Lower leg skin (tissue), 3 donors: Measurements from ENCODE around the gene CALHM2.
A peak's percentile ranks its signal among the peaks of the same experiment; 100 is the strongest.

Experiments used
- CTCF ChIP-seq, 3 donors: fragments of 450-650 bp; IDR thresholded peaks; one replicate each; pipeline ENCODE4 v1.5.1; 2016; ENCODE audit warnings: antibody characterized with exemption in 3 of 3, mild to moderate bottlenecking in 3 of 3, moderate library complexity in 2 of 3
- POLR2A ChIP-seq, 2 donors: fragments of 450-650 bp; IDR thresholded peaks; one replicate each; pipeline ENCODE4 v1.6.1; 2016 to 2017; ENCODE audit warnings: antibody characterized with exemption in 2 of 2, mild to moderate bottlenecking in 1 of 2, moderate library complexity in 1 of 2

DNA sequence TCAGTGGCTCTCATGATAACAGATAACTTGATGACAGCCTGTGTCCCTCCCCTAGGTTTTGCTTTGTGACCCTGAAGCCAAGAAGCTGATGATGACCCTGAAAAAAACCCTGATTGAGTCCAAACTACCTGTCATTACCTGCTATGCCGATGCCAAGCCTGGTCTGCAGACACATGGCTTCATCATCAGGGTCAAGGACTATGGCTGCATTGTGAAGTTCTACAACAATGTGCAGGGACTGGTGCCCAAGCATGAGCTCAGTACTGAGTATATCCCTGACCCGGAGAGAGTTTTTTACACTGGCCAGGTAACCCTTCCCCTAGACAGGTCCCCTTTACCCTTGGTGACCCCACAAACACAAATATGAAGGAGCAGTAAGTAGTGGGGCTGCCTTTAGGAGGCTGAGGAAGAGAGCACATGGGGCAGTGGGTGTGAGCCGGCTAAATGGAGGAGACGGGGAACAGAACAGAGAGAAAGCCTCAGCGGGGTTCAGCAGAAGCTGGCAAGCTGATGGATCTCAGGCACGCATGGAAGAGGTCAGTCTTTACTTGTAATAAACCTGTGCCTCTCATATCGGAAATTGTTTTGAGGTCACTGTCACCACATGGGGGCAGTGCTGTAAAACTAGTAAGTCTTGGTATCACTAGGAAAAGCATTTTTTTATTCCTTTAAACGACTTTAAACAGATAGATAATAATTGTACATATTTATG, 35.6 kb downstream of the CALHM2 start:
- TF ChIP-seq CTCF (IDR thresholded peaks at IDR 0.05) (peak in 1 of 3 donors; percentile 5), POLR2A (IDR thresholded peaks at IDR 0.05) (no peak)
